HG03521 (cell line): ENCODE results near the gene CEP19.

ENCODE experiments used
- ATAC-seq: cut with Tn5 transposase; IDR thresholded peaks from one replicate; pipeline ENCODE4 v1.9.1; 2021; ENCODE audit warnings: mild to moderate bottlenecking, moderate library complexity; ENCODE audit not compliant: unreplicated experiment

CEP19 gene

DNA sequence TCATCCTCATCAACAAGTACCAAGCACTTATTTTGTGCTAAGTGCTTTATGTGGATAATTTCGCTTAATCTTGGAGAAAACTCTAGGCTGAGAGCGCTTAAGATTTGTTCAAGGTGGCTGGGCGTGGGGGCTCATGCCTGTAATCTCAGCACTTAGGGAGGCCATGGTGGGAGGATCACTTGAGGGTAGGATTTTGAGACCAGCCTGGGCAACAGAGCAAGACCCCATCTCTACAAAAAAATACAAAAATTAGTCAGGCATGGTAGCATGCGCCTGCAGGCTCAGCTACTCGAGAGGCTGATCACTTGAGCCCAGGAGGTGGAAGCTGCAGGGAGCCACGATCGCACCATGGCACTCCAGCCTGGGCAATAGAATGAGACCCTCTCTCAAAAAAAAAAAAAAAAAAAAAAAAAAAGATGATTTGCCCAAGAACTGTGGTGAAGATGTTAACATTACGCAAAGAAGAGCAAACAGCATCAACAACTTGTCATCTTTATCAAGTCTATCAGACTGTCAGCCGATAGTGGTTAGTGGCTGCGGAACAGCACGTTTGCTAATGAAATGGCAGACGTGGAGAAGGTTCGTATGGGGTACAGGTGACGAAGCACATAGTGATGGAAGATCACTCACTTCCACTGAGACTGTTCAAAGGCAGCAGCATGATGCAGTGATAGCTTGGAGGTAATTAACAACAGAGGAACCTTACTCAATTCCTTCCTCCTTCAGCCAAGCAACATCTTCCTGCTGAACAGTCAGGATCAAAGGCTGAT is 44.8 kb downstream of the CEP19 start:
- no peak for ATAC-seq

DNA sequence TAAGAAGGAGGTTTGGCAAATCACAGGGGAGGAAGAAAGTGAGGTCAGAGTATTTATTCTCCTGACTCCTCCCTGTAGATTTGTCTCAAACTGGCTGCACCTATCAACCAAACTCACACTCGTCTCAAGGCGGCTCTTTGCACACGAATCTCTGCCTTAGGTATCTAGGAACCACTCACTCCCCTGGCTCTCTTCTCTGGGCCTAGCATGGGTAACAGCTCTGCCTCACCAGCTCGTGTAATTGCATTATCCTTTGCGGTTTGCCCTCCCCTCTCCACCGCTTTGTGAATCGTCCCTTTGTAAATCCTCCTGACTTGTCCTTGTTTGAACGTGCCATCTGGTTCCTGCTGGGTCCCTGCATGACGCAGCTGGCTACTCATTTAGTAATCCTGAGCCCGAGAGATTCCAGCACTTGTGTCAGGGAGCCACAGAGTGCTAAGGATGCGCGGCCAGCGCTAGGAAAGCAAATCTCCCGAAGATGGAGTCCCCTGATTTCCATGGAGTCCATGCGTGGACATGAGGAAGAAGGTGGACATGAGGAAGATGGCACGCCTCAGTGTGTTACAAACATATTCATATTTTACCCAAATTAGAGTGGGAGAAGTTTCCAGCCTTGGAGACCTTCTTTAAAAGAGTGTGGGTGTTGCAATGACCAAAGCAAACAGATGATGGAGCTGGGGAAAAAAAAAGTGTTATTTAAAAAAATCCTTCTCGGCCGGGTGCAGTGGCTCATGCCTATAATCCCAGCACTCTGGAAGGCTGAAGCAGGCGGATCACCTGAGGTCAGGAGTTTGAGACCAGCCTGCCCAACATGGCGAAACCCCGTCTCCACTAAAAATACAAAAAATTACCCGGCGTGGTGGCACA is 45.8 kb downstream of the CEP19 start:
- ATAC-seq: no peak

DNA sequence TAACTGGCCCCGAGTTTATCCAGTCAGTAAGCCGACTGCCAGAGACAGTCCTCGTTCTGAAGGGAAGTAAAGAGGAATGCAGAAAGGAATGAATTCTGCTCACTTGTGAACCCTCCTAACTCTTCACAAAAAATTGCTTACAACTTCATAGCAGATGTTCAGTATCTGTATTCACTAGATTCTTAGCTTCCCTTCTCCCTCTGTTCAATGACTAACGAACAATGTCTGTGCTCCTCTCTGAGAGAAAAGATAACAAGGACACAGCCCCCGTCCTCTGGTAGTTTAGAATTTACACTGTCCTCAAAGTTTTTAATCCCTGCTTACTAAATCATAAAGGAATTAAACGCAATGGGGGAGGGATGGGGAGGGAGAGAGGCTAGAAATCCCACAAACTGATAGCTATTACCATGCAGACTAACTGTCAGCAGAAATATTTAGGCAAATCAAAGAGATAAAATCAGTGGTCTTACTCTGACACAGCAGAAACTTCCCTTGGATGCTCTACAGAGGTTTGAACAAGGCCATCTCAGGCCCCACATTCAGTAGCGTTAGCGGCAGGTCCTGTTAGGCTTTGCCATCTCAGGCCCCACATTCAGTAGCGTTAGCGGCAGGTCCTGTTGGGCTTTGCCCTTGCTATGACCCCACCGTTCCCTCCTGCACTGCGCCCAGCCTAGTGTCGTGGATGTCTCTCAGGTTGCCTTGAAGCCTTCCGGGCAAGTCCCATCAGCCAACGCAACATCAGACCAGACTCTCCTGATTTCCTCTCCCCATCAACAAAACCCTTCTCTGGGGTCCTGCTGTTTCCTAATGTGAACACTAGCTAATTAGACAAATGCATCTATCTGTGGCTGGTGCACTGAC is 49.1 kb downstream of the CEP19 start:
- no peak for ATAC-seq

DNA sequence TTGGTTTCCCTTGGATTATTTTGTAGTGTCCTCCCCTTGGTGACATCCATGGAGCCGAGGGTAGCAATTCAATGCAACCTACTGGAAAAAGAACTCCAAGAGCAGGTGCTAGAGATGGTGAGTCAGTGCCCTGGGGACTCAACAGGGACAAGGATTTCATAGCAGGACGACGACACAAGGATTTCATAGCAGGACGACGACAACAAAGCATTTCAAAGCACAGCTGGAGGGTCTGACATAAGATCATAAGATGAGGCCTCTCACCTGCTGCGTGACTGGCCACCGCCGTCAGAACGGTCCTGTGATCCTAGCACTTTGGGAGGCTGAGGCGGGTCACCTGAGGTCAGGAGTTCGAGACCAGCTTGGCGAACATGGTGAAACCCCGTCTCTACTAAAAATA is 50.0 kb downstream of the CEP19 start:
- ATAC-seq: no peak

DNA sequence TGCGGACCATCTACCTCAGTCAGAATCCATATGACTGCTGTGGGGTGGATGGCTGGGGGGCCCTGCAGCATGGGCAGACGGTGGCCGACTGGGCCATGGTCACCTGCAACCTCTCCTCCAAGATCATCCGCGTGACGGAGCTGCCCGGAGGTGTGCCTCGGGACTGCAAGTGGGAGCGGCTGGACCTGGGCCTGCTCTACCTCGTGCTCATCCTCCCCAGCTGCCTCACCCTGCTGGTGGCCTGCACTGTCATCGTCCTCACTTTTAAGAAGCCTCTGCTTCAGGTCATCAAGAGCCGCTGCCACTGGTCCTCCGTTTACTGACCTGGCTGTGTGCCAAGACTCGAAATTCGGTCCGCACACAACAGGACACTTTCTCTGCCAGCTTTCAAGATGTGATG is 50.6 kb downstream of the CEP19 start:
- no peak for ATAC-seq

DNA sequence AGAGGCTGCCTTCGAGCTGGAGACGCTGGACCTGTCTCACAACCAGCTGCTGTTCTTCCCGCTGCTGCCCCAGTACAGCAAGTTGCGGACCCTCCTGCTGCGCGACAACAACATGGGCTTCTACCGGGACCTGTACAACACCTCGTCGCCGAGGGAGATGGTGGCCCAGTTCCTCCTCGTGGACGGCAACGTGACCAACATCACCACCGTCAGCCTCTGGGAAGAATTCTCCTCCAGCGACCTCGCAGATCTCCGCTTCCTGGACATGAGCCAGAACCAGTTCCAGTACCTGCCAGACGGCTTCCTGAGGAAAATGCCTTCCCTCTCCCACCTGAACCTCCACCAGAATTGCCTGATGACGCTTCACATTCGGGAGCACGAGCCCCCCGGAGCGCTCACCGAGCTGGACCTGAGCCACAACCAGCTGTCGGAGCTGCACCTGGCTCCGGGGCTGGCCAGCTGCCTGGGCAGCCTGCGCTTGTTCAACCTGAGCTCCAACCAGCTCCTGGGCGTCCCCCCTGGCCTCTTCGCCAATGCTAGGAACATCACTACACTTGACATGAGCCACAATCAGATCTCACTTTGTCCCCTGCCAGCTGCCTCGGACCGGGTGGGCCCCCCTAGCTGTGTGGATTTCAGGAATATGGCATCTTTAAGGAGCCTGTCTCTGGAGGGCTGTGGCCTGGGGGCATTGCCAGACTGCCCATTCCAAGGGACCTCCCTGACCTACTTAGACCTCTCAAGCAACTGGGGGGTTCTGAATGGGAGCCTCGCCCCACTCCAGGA is 51.5 kb downstream of the CEP19 start:
- ATAC-seq: no peak

DNA sequence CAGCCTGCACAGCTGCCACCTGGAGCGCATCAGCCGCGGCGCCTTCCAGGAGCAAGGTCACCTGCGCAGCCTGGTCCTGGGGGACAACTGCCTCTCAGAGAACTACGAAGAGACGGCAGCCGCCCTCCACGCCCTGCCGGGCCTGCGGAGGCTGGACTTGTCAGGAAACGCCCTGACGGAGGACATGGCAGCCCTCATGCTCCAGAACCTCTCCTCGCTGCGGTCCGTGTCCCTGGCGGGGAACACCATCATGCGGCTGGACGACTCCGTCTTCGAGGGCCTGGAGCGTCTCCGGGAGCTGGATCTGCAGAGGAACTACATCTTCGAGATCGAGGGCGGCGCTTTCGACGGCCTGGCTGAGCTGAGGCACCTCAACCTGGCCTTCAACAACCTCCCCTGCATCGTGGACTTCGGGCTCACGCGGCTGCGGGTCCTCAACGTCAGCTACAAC is 52.1 kb downstream of the CEP19 start:
- ATAC-seq: no peak
